Fibroblast of lung (primary cell): ENCODE results near the gene PRKCH. TPM values are rescaled to one million over a fixed set of nuclear protein-coding genes. Genes with fewer than 3 reads are reported as not detected.
A peak's percentile ranks its signal among the peaks of the same experiment; 100 is the strongest.

Experiments used
- DNase-seq, 2 donors: peaks; one replicate each; pipeline versions ENCODE4 v3.0.0 to v3.0.0-alpha.2; 2010; ENCODE audit warnings: low read depth in 2 of 2
- H2AFZ ChIP-seq: 2 replicates; pipeline ENCODE4 v1.5.1; 2012; ENCODE audit warnings: low read length, control low read depth, inconsistent platforms
- H3K27ac ChIP-seq: 2 replicates; pipeline ENCODE4 v1.5.1; 2011; ENCODE audit warnings: low read length, control low read depth; ENCODE audit not compliant: insufficient read depth
- H3K27me3 ChIP-seq: 2 replicates; pipeline ENCODE4 v1.5.1; 2011; ENCODE audit warnings: mild to moderate bottlenecking, low read length; ENCODE audit not compliant: control insufficient read depth, insufficient read depth
- H3K36me3 ChIP-seq: 2 replicates; pipeline ENCODE4 v1.5.1; 2011; ENCODE audit warnings: low read length; ENCODE audit not compliant: control insufficient read depth, insufficient read depth
- H3K4me1 ChIP-seq: 2 replicates; pipeline ENCODE4 v1.5.1; 2011; ENCODE audit warnings: low read length; ENCODE audit not compliant: control insufficient read depth, insufficient read depth; ENCODE audit errors: extremely low read depth
- H3K4me2 ChIP-seq: 2 replicates; pipeline ENCODE4 v1.5.1; 2011; ENCODE audit warnings: low read length, control low read depth; ENCODE audit not compliant: insufficient read depth; ENCODE audit errors: extremely low read depth
- H3K4me3 ChIP-seq, 4 experiments: fragments of 200-600 bp in 1 of 4; sonication (generic) in 1 of 4; replicated peaks in 1 of 4; 2 replicates each; pipeline ENCODE4 v1.5.1; 2011 to 2016; ENCODE audit warnings: low read length in 4 of 4, low read depth in 3 of 4, mild to moderate bottlenecking in 3 of 4, control low read depth in 2 of 4, inconsistent platforms in 1 of 4, mixed read lengths in 1 of 4; ENCODE audit not compliant: insufficient read depth in 1 of 4; ENCODE audit errors: control extremely low read depth in 1 of 4
- H3K79me2 ChIP-seq: 2 replicates; pipeline ENCODE4 v1.5.1; 2012; ENCODE audit warnings: mild to moderate bottlenecking, low read length, inconsistent platforms; ENCODE audit not compliant: control insufficient read depth, insufficient read depth
- H3K9ac ChIP-seq: 2 replicates; pipeline ENCODE4 v1.5.1; 2011; ENCODE audit warnings: mild to moderate bottlenecking, low read length, control low read depth; ENCODE audit not compliant: insufficient read depth
- H3K9me3 ChIP-seq: 2 replicates; pipeline ENCODE4 v1.5.1; 2012; ENCODE audit warnings: low read depth, low read length; ENCODE audit not compliant: control insufficient read depth, insufficient read depth
- H4K20me1 ChIP-seq: 2 replicates; pipeline ENCODE4 v1.5.1; 2011; ENCODE audit warnings: low read length; ENCODE audit not compliant: control insufficient read depth, insufficient read depth; ENCODE audit errors: extremely low read depth
- EZH2 ChIP-seq: IDR thresholded peaks from 2 replicates; pipeline ENCODE4 v1.5.1; 2012; ENCODE audit warnings: low read length, control low read depth, mild to moderate bottlenecking; ENCODE audit errors: missing control alignments
- polyA plus RNA-seq, 2 donors: library from polyadenylated mRNA; depleted of rRNA in 1 of 2; stranded (reverse) in 1 of 2; unstranded in 1 of 2; fragments of >200 nt; gene quantifications; 2 replicates each; pipeline ENCODE4 v1.2.1, GENCODE V29; 2011 to 2012; ENCODE audit warnings: missing spikeins in 1 of 2
- total RNA-seq: library from RNA; depleted of rRNA; stranded (reverse); fragments of >200 nt; gene quantifications from 2 replicates; pipeline ENCODE4 v1.2.1, GENCODE V29; 2014
- TF ChIP-seq, protein P1 (sequence below), 2 donors: IDR thresholded peaks in 1 of 2; conservative IDR thresholded peaks in 1 of 2; 1 replicate in 1 of 2; 2 replicates in 1 of 2; pipeline ENCODE4 v1.5.1; 2011 to 2012; ENCODE audit warnings: low read length in 2 of 2, control low read depth in 1 of 2, inconsistent platforms in 1 of 2, low read depth in 1 of 2, mild to moderate bottlenecking in 1 of 2

The PRKCH gene
- total and polyA plus RNA-seq, 2 donors (not counting 1 experiment from before 2014, with no cell fraction given), result 2.9 to 5.4 TPM

DNA sequence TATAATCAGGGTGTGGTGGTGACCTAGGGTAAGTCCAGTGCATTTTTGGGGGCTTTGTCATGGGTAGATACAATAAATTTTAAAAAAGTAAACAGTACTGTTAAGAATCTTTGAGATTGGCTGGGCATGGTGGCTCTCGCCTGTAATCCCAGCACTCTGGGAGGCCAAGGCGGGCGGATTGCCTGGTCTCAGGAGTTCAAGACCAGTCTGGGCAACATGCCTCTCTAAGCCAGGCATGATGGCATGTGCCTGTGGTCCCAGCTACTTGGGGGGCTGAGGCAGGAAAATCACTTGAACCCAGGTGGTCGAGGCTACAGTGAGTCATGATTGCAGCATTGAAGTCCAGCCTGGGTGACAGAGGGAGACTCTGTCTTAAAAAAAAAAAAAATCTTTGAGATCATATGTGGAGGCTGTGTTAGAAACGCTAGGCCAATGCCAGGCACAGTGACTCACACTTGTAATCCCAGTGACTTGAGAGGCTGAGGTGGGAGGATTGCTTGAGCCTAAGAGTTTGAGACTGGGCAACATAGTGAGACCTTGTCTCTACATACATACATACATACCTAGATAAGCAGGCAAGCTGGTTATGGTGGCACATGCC lies 67.7 kb downstream of the PRKCH start:
- no peak overlapping the region for H3K27ac ChIP-seq
- no peaks in the 10 kb centered on the region for H3K4me1 ChIP-seq
- H3K9me3 ChIP-seq, result no peaks in the 10 kb centered on the region
- DNase-seq, result peak in 1 of 2 donors; percentile 8
- no peak overlapping the region for H3K9ac ChIP-seq
- no peaks in the 10 kb centered on the region for H3K36me3 ChIP-seq
- H3K27me3 ChIP-seq, result no peaks in the 10 kb centered on the region
- TF ChIP-seq EZH2, result no peak
- TF ChIP-seq, protein P1, sequence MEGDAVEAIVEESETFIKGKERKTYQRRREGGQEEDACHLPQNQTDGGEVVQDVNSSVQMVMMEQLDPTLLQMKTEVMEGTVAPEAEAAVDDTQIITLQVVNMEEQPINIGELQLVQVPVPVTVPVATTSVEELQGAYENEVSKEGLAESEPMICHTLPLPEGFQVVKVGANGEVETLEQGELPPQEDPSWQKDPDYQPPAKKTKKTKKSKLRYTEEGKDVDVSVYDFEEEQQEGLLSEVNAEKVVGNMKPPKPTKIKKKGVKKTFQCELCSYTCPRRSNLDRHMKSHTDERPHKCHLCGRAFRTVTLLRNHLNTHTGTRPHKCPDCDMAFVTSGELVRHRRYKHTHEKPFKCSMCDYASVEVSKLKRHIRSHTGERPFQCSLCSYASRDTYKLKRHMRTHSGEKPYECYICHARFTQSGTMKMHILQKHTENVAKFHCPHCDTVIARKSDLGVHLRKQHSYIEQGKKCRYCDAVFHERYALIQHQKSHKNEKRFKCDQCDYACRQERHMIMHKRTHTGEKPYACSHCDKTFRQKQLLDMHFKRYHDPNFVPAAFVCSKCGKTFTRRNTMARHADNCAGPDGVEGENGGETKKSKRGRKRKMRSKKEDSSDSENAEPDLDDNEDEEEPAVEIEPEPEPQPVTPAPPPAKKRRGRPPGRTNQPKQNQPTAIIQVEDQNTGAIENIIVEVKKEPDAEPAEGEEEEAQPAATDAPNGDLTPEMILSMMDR (conservative IDR thresholded peaks at IDR 0.05 in 1 of 2, IDR thresholded peaks at IDR 0.05 in 1 of 2; ENCODE audit: low read depth in 1 of 2, low read length in 2 of 2), result no peak
- H3K4me3 ChIP-seq, result no peak overlapping the region
- no peaks in the 10 kb centered on the region for H3K79me2 ChIP-seq
- no peak overlapping the region for H3K4me2 ChIP-seq
- H4K20me1 ChIP-seq, result no peaks in the 10 kb centered on the region
- no peak overlapping the region for H2AFZ ChIP-seq

DNA sequence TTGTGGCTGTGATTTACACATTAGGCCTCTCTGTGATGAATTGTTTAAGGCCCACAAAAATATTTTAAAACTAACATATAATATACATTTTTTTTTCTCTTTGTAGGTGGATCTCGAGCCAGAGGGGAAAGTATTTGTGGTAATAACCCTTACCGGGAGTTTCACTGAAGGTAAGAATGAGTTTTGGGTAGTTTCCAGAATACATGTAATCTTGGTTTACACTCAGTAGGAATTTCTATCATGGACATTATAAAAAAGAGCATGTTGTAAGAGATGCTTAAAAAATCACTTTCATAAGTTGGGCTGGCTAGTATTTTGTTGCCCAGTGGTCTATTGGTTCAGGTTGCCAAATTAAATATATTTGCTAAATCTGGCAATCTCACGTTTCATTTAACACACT lies 69.7 kb downstream of the PRKCH start:
- H3K27ac ChIP-seq, result no peak overlapping the region
- no peaks in the 10 kb centered on the region for H3K79me2 ChIP-seq
- H4K20me1 ChIP-seq, result no peaks in the 10 kb centered on the region
- no peaks in the 10 kb centered on the region for H3K27me3 ChIP-seq
- no peak for DNase-seq
- H3K4me1 ChIP-seq, result no peaks in the 10 kb centered on the region
- H2AFZ ChIP-seq, result no peak overlapping the region
- TF ChIP-seq EZH2, result no peak
- TF ChIP-seq, protein P1 (conservative IDR thresholded peaks at IDR 0.05 in 1 of 2, IDR thresholded peaks at IDR 0.05 in 1 of 2; ENCODE audit: low read depth in 1 of 2, low read length in 2 of 2), result no peak
- no peak overlapping the region for H3K4me3 ChIP-seq
- no peaks in the 10 kb centered on the region for H3K36me3 ChIP-seq
- no peak overlapping the region for H3K9ac ChIP-seq
- no peaks in the 10 kb centered on the region for H3K9me3 ChIP-seq
- H3K4me2 ChIP-seq, result no peak overlapping the region

DNA sequence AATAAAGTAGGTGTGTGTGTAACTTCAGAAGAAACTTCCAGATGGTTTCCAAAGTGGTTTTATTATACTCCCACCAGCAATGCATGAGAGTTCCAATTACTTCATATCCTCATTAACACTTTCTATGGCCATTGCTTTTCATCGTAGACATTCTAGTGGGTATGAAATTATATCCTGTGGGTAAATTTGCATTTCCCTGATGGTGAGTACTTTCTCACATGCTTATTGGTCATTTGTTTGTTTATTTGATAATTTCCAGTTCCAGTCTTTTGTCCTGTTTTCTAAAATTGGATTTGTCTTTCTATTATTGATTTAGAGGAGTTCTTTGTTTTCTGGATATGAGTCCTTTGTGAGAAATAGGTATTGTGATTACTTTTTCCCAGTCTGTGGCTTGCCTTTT lies 70.9 kb downstream of the PRKCH start:
- no peaks in the 10 kb centered on the region for H3K79me2 ChIP-seq
- no peak for TF ChIP-seq EZH2
- TF ChIP-seq, protein P1 (conservative IDR thresholded peaks at IDR 0.05 in 1 of 2, IDR thresholded peaks at IDR 0.05 in 1 of 2; ENCODE audit: low read depth in 1 of 2, low read length in 2 of 2), result no peak

More for the DNA sequence above, 70.9 kb downstream of the PRKCH start:
- Histone ChIP-seq H3K4me2 (no peak overlapping the region), H3K27me3 (no peaks in the 10 kb centered on the region), H3K9ac (no peak overlapping the region), H3K9me3 (no peaks in the 10 kb centered on the region), H3K4me1 (no peaks in the 10 kb centered on the region), H4K20me1 (no peaks in the 10 kb centered on the region), H3K4me3 (no peak overlapping the region), H2AFZ (no peak overlapping the region), H3K36me3 (no peaks in the 10 kb centered on the region), H3K27ac (no peak overlapping the region)
- DNase-seq, result no peak
